ENCODE data around the gene RXRB.

GRCh38 chr6:33209856-33210255 is 9.4 kb upstream of the RXRB start:
- no peak for TF ChIP-seq CTCF (IDR thresholded peaks at IDR 0.05)
- TF ChIP-seq POLR2AphosphoS5 (IDR thresholded peaks at IDR 0.05; ENCODE audit: low read depth, low read length), result no peak
- no peak for TF ChIP-seq TCF12 (IDR thresholded peaks at IDR 0.05)
- TF ChIP-seq RFX5 (IDR thresholded peaks at IDR 0.05; ENCODE audit: low read length), result no peak
- no peak for TF ChIP-seq NRF1 (IDR thresholded peaks at IDR 0.05; ENCODE audit: low read depth, low read length)

All from SK-N-SH (cell line).